A549 treated with AZD9567 at 1 μM for 4 hours (cell line): ENCODE results near the gene BSPH1. TPM values are rescaled to one million over a fixed set of nuclear protein-coding genes. Genes with fewer than 3 reads are reported as not detected.

Source experiments
- total RNA-seq: library from RNA; stranded (reverse); fragments of 200-300 nt; extraction: Qiagen RNA extraction; gene quantifications from 5 replicates; pipeline ENCODE4 v1.2.3, GENCODE V29; 2022; ENCODE audit not compliant: insufficient read depth

BSPH1 gene, protein sequence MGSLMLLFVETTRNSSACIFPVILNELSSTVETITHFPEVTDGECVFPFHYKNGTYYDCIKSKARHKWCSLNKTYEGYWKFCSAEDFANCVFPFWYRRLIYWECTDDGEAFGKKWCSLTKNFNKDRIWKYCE
- not detected in 5 replicates for total RNA-seq

DNA sequence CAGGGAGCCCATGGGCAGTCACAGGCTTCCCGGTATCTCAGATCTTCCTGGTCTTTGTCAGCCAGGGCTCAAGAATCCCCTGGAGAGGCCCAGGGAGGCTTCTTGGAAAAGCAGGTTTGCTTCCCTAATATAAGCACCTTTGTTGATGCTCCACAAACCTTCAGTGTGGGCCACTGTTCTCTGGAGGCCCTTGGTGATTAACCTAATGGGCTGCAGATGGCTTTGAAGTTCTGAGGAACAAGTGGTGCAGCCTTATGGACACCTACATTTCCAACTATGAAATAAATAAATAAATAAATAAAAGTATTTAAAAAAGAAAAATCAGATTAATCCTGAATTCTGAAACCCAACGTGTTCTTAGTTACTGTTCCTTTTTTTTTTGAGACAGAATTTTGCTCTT, at the start of gene BSPH1:
BSPH1 (minus strand) TSS at position 101 of the 400 bp plus-strand sequence; CDS start at position 12, 89 bp downstream.

DNA sequence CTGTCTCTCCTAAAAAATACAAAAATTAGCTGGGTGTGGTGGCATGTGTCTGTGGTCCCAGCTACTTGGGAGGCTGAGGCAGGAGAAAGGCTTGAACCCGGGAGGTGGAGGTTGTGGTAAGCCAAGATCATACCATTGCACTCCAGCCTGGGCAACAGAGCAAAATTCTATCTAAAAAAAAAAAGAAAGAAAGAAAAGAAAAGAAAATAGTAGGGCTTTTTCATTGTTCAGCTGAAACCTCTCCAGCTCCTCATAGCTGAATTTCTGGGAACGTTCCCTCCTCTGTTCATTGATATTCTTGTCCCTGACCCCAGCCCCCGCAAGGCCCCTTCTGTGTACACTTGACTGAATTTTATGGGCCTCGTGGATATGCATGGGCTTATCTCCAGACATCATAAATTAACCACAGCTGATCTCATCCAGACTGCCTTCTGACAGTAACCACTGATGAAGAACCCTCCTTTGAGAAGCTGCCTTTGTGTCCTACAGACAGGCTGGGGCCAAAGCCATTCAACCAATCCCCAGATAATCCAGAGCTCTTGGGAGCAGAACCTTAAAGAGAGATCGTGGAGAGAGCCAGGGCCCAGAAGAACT, 2.3 kb upstream of the BSPH1 start, which contains the start of gene ELSPBP1:
ELSPBP1 (plus strand) TSS at position 424 of the 594 bp plus-strand sequence. CDS start 14,036 bp downstream, outside the sequence.

Other genes with a start within 250 kb of the BSPH1 start
- 212 to 257 TPM (median 252 TPM) in 5 replicates for gene NOP53, start 246.6 kb downstream of the BSPH1 start, total RNA-seq
- gene SELENOW, start 213.5 kb downstream of the BSPH1 start, total RNA-seq = 125 to 175 TPM (median 158 TPM) in 5 replicates
- not detected in 5 replicates for gene TPRX1, start 187.6 kb downstream of the BSPH1 start, total RNA-seq
- gene CRX, start 170.2 kb downstream of the BSPH1 start, total RNA-seq = not detected in 5 replicates
- not detected in 5 replicates for gene TPRX2, start 132.9 kb downstream of the BSPH1 start, total RNA-seq
- gene SULT2A1, start 105.9 kb downstream of the BSPH1 start, total RNA-seq = not detected in 5 replicates
- gene ELSPBP1, start 2.5 kb upstream of the BSPH1 start, total RNA-seq = not detected in 5 replicates
- gene CABP5, start 51.9 kb upstream of the BSPH1 start, total RNA-seq = not detected in 5 replicates
- 9.2 to 26.8 TPM (median 12.6 TPM) in 5 replicates for gene PLA2G4C, start 118.6 kb upstream of the BSPH1 start, total RNA-seq
- 61.5 to 69.7 TPM (median 68.2 TPM) in 5 replicates for gene LIG1, start 178.2 kb upstream of the BSPH1 start, total RNA-seq
- 4.5 to 7.5 TPM (median 7.4 TPM) in 5 replicates for gene ZSWIM9, start 178.5 kb upstream of the BSPH1 start, total RNA-seq